ENCODE data around the gene CNTNAP2.

- TF ChIP-seq, protein P1, sequence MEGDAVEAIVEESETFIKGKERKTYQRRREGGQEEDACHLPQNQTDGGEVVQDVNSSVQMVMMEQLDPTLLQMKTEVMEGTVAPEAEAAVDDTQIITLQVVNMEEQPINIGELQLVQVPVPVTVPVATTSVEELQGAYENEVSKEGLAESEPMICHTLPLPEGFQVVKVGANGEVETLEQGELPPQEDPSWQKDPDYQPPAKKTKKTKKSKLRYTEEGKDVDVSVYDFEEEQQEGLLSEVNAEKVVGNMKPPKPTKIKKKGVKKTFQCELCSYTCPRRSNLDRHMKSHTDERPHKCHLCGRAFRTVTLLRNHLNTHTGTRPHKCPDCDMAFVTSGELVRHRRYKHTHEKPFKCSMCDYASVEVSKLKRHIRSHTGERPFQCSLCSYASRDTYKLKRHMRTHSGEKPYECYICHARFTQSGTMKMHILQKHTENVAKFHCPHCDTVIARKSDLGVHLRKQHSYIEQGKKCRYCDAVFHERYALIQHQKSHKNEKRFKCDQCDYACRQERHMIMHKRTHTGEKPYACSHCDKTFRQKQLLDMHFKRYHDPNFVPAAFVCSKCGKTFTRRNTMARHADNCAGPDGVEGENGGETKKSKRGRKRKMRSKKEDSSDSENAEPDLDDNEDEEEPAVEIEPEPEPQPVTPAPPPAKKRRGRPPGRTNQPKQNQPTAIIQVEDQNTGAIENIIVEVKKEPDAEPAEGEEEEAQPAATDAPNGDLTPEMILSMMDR (conservative IDR thresholded peaks at IDR 0.05; ENCODE audit: low read depth, low read length): no peak
- no peak for TF ChIP-seq EZH2 (IDR thresholded peaks at IDR 0.05; ENCODE audit: borderline replicate concordance, low read depth, low read length, poor library complexity, severe bottlenecking)
Observed at GRCh38 chr7:148447221-148447849, 2330.7 kb downstream of the CNTNAP2 start.
